ENCODE data around the gene SLC25A22.
A peak's percentile ranks its signal among the peaks of the same experiment; 100 is the strongest.

SLC25A22 gene

GRCh38 chr11:788953-789940 is 8.8 kb downstream of the SLC25A22 start:
- DNase-seq: no peak

- DNase-seq: no peak
Observed at GRCh38 chr11:788009-788640, 10.0 kb downstream of the SLC25A22 start.

GRCh38 chr11:787084-787675 is 10.9 kb downstream of the SLC25A22 start:
- no peak for DNase-seq

- DNase-seq: no peak
Observed at GRCh38 chr11:786235-787083, 11.6 kb downstream of the SLC25A22 start.

- peak; percentile 41 for DNase-seq
Observed at GRCh38 chr11:783581-784015, 14.5 kb downstream of the SLC25A22 start.

- no peak for DNase-seq
Observed at GRCh38 chr11:782264-783174, 15.6 kb downstream of the SLC25A22 start.

- DNase-seq: no peak
Observed at GRCh38 chr11:779955-780532, 18.0 kb downstream of the SLC25A22 start.

GRCh38 chr11:778976-779954 is 18.8 kb downstream of the SLC25A22 start:
- no peak for DNase-seq

- DNase-seq: peak; percentile 93
Observed at GRCh38 chr11:777288-778255, 20.5 kb downstream of the SLC25A22 start, which contains the start of gene GATD1. Gene GATD1, minus strand, starts transcription at chr11:777487. Its CDS starts 25 bp downstream, at chr11:777462.

GRCh38 chr11:776561-777287 is 21.4 kb downstream of the SLC25A22 start:
- DNase-seq: peak; percentile 27

- no peak for DNase-seq
Observed at GRCh38 chr11:776263-776560, 21.9 kb downstream of the SLC25A22 start.

GRCh38 chr11:774873-775592 is 23.0 kb downstream of the SLC25A22 start:
- DNase-seq: no peak

- DNase-seq: no peak
Observed at GRCh38 chr11:773830-774229, 24.3 kb downstream of the SLC25A22 start.

GRCh38 chr11:773425-773824 is 24.7 kb downstream of the SLC25A22 start:
- no peak for DNase-seq

- DNase-seq: no peak
Observed at GRCh38 chr11:772429-773390, 25.4 kb downstream of the SLC25A22 start.

- no peak for DNase-seq
Observed at GRCh38 chr11:771617-772204, 26.4 kb downstream of the SLC25A22 start.
